WTC11 (cell line): ENCODE measurements around the gene GNRH2.

ENCODE experiments used
- CREB1 ChIP-seq: sonication (generic); formaldehyde crosslinking; IDR thresholded peaks from 2 replicates; pipeline ENCODE4 v1.8.0; 2023; ENCODE audit warnings: mild to moderate bottlenecking, missing genetic modification reagents
- CTCF ChIP-seq: fragments of 200-600 bp; IDR thresholded peaks from 2 replicates; pipeline ENCODE4 v1.8.0; 2022; ENCODE audit warnings: antibody characterized with exemption
- HMGXB4 ChIP-seq: sonication (generic); formaldehyde crosslinking; IDR thresholded peaks from 2 replicates; pipeline ENCODE4 v1.8.1; 2023; ENCODE audit warnings: mild to moderate bottlenecking, moderate library complexity, missing genetic modification reagents
- PREB ChIP-seq: sonication (generic); formaldehyde crosslinking; IDR thresholded peaks from 2 replicates; pipeline ENCODE4 v1.8.1; 2022; ENCODE audit warnings: mild to moderate bottlenecking, missing genetic modification reagents, moderate library complexity, borderline replicate concordance
- STAT6 ChIP-seq: sonication (generic); formaldehyde crosslinking; conservative IDR thresholded peaks from 2 replicates; pipeline ENCODE4 v1.8.1; 2023; ENCODE audit warnings: mild to moderate bottlenecking, low read depth, missing genetic modification reagents, moderate library complexity
- USF2 ChIP-seq: sonication (generic); formaldehyde crosslinking; IDR thresholded peaks from 2 replicates; pipeline ENCODE4 v1.8.1; 2023; ENCODE audit warnings: mild to moderate bottlenecking, missing genetic modification reagents, moderate library complexity

- TF ChIP-seq CREB1 (CRISPR knock-in tag) (no peak), STAT6 (no peak), HMGXB4 (no peak), CTCF (no peak), PREB (CRISPR knock-in tag) (no peak), USF2 (no peak)
Measured at GRCh38 chr20:3003416-3003815, 40.0 kb upstream of the GNRH2 start.
